RCC 7860 (cell line): ENCODE results near the gene RARRES1.
A peak's percentile ranks its signal among the peaks of the same experiment; 100 is the strongest.

Source experiments
- DNase-seq: peaks from one replicate; pipeline ENCODE4 v3.0.0-alpha.2; 2015; ENCODE audit warnings: low spot score
- FAIRE-seq: peaks from 2 replicates; lab custom pipeline; 2012; peaks lifted over from hg19 to GRCh38; lab: Jason Lieb, UNC

The RARRES1 gene

GRCh38 chr3:158765518-158766205 lies 33.4 kb upstream of the RARRES1 start:
- FAIRE-seq = no peak
- peak; percentile 17 for DNase-seq

GRCh38 chr3:158763421-158763820 lies 31.2 kb upstream of the RARRES1 start:
- FAIRE-seq (no peak), DNase-seq (no peak)

- no peak for FAIRE-seq
- DNase-seq = no peak
Measured at GRCh38 chr3:158762701-158763100, 30.4 kb upstream of the RARRES1 start.

GRCh38 chr3:158761350-158761749 lies 29.1 kb upstream of the RARRES1 start:
- DNase-seq (no peak), FAIRE-seq (no peak)

- DNase-seq = no peak
- FAIRE-seq = no peak
Measured at GRCh38 chr3:158755421-158755820, 23.2 kb upstream of the RARRES1 start.

- FAIRE-seq (no peak), DNase-seq (no peak)
Measured at GRCh38 chr3:158753854-158754253, 21.6 kb upstream of the RARRES1 start.

GRCh38 chr3:158751316-158751715 lies 19.1 kb upstream of the RARRES1 start:
- FAIRE-seq (no peak), DNase-seq (no peak)

GRCh38 chr3:158750016-158750415 lies 17.8 kb upstream of the RARRES1 start:
- DNase-seq (no peak), FAIRE-seq (no peak)

- DNase-seq = no peak
Measured at GRCh38 chr3:158749526-158749925, 17.3 kb upstream of the RARRES1 start.

GRCh38 chr3:158748237-158748828 lies 16.1 kb upstream of the RARRES1 start:
- DNase-seq = peak; percentile 74
- FAIRE-seq = peak; percentile 20

More at GRCh38 chr3:158749526-158749925, 17.3 kb upstream of the RARRES1 start:
- FAIRE-seq = no peak

GRCh38 chr3:158747417-158747816 lies 15.2 kb upstream of the RARRES1 start:
- no peak for FAIRE-seq
- DNase-seq = no peak

- no peak for DNase-seq
- FAIRE-seq = no peak
Measured at GRCh38 chr3:158745551-158745950, 13.3 kb upstream of the RARRES1 start.

GRCh38 chr3:158744567-158745288 lies 12.5 kb upstream of the RARRES1 start:
- DNase-seq = no peak
- no peak for FAIRE-seq

- DNase-seq = no peak
- FAIRE-seq = no peak
Measured at GRCh38 chr3:158743664-158744566, 11.7 kb upstream of the RARRES1 start.

- DNase-seq = no peak
- no peak for FAIRE-seq
Measured at GRCh38 chr3:158742871-158743663, 10.8 kb upstream of the RARRES1 start.

- no peak for FAIRE-seq
- DNase-seq = no peak
Measured at GRCh38 chr3:158739661-158740060, 7.4 kb upstream of the RARRES1 start.

GRCh38 chr3:158739078-158739477 lies 6.8 kb upstream of the RARRES1 start:
- FAIRE-seq = peak; percentile 74
- DNase-seq = peak; percentile 40

- FAIRE-seq = no peak
- DNase-seq = no peak
Measured at GRCh38 chr3:158738653-158739052, 6.4 kb upstream of the RARRES1 start.

- no peak for FAIRE-seq
- no peak for DNase-seq
Measured at GRCh38 chr3:158737976-158738615, 5.8 kb upstream of the RARRES1 start.

- FAIRE-seq = no peak
Measured at GRCh38 chr3:158737410-158737809, 5.2 kb upstream of the RARRES1 start.

More at GRCh38 chr3:158737410-158737809, 5.2 kb upstream of the RARRES1 start:
- no peak for DNase-seq
